HG03469 (cell line): ENCODE results near the gene LRRK1.
"Not testable (repeated sequence)": the region's sequence is repeated elsewhere in the genome, so short reads cannot be mapped to it uniquely, and the experiment has no call there.

Experiments used
- ATAC-seq: cut with Tn5 transposase; IDR thresholded peaks from one replicate; pipeline ENCODE4 v1.9.1; 2021; ENCODE audit warnings: mild to moderate bottlenecking, moderate library complexity, moderate number of reproducible peaks; ENCODE audit not compliant: unreplicated experiment

LRRK1 gene

GRCh38 chr15:101066501-101067408, 147.6 kb downstream of the LRRK1 start:
- ATAC-seq = no peak

GRCh38 chr15:101067660-101068522, 148.7 kb downstream of the LRRK1 start:
- ATAC-seq = no peak

GRCh38 chr15:101068523-101068960, 149.4 kb downstream of the LRRK1 start:
- no peak for ATAC-seq

- no peak for ATAC-seq
These were observed 149.9 kb downstream of the LRRK1 start for GRCh38 chr15:101068961-101069653.

GRCh38 chr15:101069654-101069973, 150.5 kb downstream of the LRRK1 start:
- ATAC-seq = no peak

- no peak for ATAC-seq
These were observed 150.9 kb downstream of the LRRK1 start for GRCh38 chr15:101070024-101070423.

GRCh38 chr15:101070502-101071273, 151.5 kb downstream of the LRRK1 start:
- no peak for ATAC-seq

GRCh38 chr15:101071651-101072050, 152.5 kb downstream of the LRRK1 start:
- no peak for ATAC-seq

GRCh38 chr15:101072235-101072634, 153.1 kb downstream of the LRRK1 start:
- not testable (repeated sequence) for ATAC-seq

GRCh38 chr15:101077806-101078668, 158.9 kb downstream of the LRRK1 start:
- not testable (repeated sequence) for ATAC-seq

GRCh38 chr15:101078669-101079323, 159.6 kb downstream of the LRRK1 start:
- ATAC-seq = no peak

GRCh38 chr15:101081900-101082299, 162.7 kb downstream of the LRRK1 start:
- ATAC-seq = no peak

GRCh38 chr15:101083336-101084045, 164.3 kb downstream of the LRRK1 start:
- ATAC-seq = no peak

GRCh38 chr15:101084801-101085200, 165.6 kb downstream of the LRRK1 start:
- ATAC-seq = no peak

- no peak for ATAC-seq
These were observed 166.1 kb downstream of the LRRK1 start for GRCh38 chr15:101085311-101085700.

GRCh38 chr15:101086394-101087171, 167.4 kb downstream of the LRRK1 start:
- ATAC-seq = no peak

- no peak for ATAC-seq
These were observed 168.1 kb downstream of the LRRK1 start for GRCh38 chr15:101087172-101087769.
